Measurements from ENCODE around the gene PLCXD3. TPM values are rescaled to one million over a fixed set of nuclear protein-coding genes. Genes with fewer than 3 reads are reported as not detected.

PLCXD3 gene
- total and polyA plus RNA-seq, 9 of the 15 experiments (the other 6 are each of a cell fraction or from before 2014, with no cell fraction given): not detected

- no peaks in the 10 kb centered on the region for H3K36me3 ChIP-seq (ENCODE audit: control insufficient read depth, insufficient read depth, low read length)
- in situ Hi-C loops (cut with MboI): loop anchor here (10.0 kb wide), 1 partner anchor 543 kb away; no protein-coding TSS in a partner anchor
- WGBS (ENCODE audit: insufficient coverage, low coverage, missing lambda C conversion rate): under 1% methylated on average over 12 of the region's 12 CpGs
Measured at GRCh38 chr5:41281215-41281810, 229.1 kb downstream of the PLCXD3 start.

More at GRCh38 chr5:41281215-41281810, 229.1 kb downstream of the PLCXD3 start:
- TF ChIP-seq CAMTA2 (CRISPR knock-in tag; conservative IDR thresholded peaks at IDR 0.05) (no peak), NCOA4 (IDR thresholded peaks at IDR 0.05; ENCODE audit: partially characterized antibody) (no peak), EZH2 (IDR thresholded peaks at IDR 0.05; ENCODE audit: borderline replicate concordance, low read depth, low read length) (no peak), HDAC1 (IDR thresholded peaks at IDR 0.05) (no peak), NFATC3 (IDR thresholded peaks at IDR 0.05) (no peak), PREB (CRISPR knock-in tag; IDR thresholded peaks at IDR 0.05) (no peak), ZFP1 (CRISPR knock-in tag; IDR thresholded peaks at IDR 0.05) (no peak), CREB3 (tag; conservative IDR thresholded peaks at IDR 0.05; ENCODE audit: low read depth) (no peak), IFI16 (CRISPR knock-in tag; IDR thresholded peaks at IDR 0.05) (no peak), POLR2A (conservative IDR thresholded peaks at IDR 0.05) (no peak), ZFP91 (CRISPR knock-in tag; IDR thresholded peaks at IDR 0.05) (no peak), HNRNPUL1 (IDR thresholded peaks at IDR 0.05; ENCODE audit: low read length) (no peak), MXD1 (CRISPR knock-in tag; IDR thresholded peaks at IDR 0.05; ENCODE audit: borderline replicate concordance, poor library complexity, severe bottlenecking) (no peak), HNRNPL (IDR thresholded peaks at IDR 0.05; ENCODE audit: low read depth, low read length) (no peak), ZKSCAN3 (CRISPR knock-in tag; IDR thresholded peaks at IDR 0.05) (no peak), MTA3 (IDR thresholded peaks at IDR 0.05; ENCODE audit: borderline replicate concordance) (no peak), NFIC (IDR thresholded peaks at IDR 0.05) (no peak), MAFG (tag; conservative IDR thresholded peaks at IDR 0.05) (no peak), HMBOX1 (IDR thresholded peaks at IDR 0.05) (no peak)
- BruUV-seq (replicated peaks): no TSS peak
- no peak overlapping the region for H3K27ac ChIP-seq (ENCODE audit: extremely low read depth, low read depth, low read length)
- no peaks in the 10 kb centered on the region for H3K27me3 ChIP-seq (ENCODE audit: control insufficient read depth in 2 of 2, insufficient read depth in 2 of 2, low read length in 2 of 2)
- no peaks in the 10 kb centered on the region for H3K9me1 ChIP-seq (ENCODE audit: control insufficient read depth, insufficient read depth, low read length)
- H3K79me2 ChIP-seq (ENCODE audit: control insufficient read depth, insufficient read depth, low read length): no peaks in the 10 kb centered on the region
- H3K4me1 ChIP-seq (replicated peaks in 1 of 2; ENCODE audit: control insufficient read depth in 2 of 2, insufficient read depth in 2 of 2, low read length in 2 of 2): no peaks in the 10 kb centered on the region
- ChIA-PET CTCF (ENCODE audit: low intra/inter-chr PET ratio) (no interaction called here), POLR2A (no interaction called here)
- H3K9ac ChIP-seq (ENCODE audit: insufficient read depth in 1 of 2, low read depth in 2 of 2, low read length in 2 of 2): no peak overlapping the region
- H2AFZ ChIP-seq (ENCODE audit: low read depth, low read length): no peak overlapping the region
- H4K20me1 ChIP-seq (replicated peaks; ENCODE audit: control insufficient read depth, insufficient read depth, low read length): no peaks in the 10 kb centered on the region
- no peak overlapping the region for H3K4me3 ChIP-seq
- intact Hi-C loops (cut with micrococcal nuclease): no loop called here
- no peak for DNase-seq (ENCODE audit: extremely low read depth in 1 of 4, low spot score in 3 of 4)
- no peak overlapping the region for H3K4me2 ChIP-seq (ENCODE audit: insufficient read depth, low read length)
- no peaks in the 10 kb centered on the region for H3K9me3 ChIP-seq (replicated peaks; ENCODE audit: control insufficient read depth, insufficient read depth, low read depth, low read length)
- no peak for FAIRE-seq
- ATAC-seq: no peak

Data from K562 (cell line).